AG08396 (cell line): ENCODE measurements around the gene TMA7.
"Not testable (repeated sequence)": the region's sequence is repeated elsewhere in the genome, so short reads cannot be mapped to it uniquely, and the experiment has no call there.

Experiments
- DNase-seq: peaks from one replicate; pipeline ENCODE4 v3.0.0; 2012; ENCODE audit warnings: low spot score, mixed read lengths

The TMA7 gene

GRCh38 chr3:48468329-48468731 lies 28.3 kb downstream of the TMA7 start:
- DNase-seq, result no peak

GRCh38 chr3:48469046-48469915 lies 29.2 kb downstream of the TMA7 start:
- no peak for DNase-seq

- DNase-seq, result no peak
Measured at GRCh38 chr3:48470286-48470685, 30.2 kb downstream of the TMA7 start.

- no peak for DNase-seq
Measured at GRCh38 chr3:48472673-48472922, 32.5 kb downstream of the TMA7 start.

GRCh38 chr3:48472923-48473616 lies 33.0 kb downstream of the TMA7 start:
- peak; percentile 92 for DNase-seq

GRCh38 chr3:48473617-48473952 lies 33.5 kb downstream of the TMA7 start:
- no peak for DNase-seq

GRCh38 chr3:48474031-48474430 lies 34.0 kb downstream of the TMA7 start:
- not testable (repeated sequence) for DNase-seq

GRCh38 chr3:48474619-48475018 lies 34.6 kb downstream of the TMA7 start:
- DNase-seq, result no peak

- DNase-seq, result no peak
Measured at GRCh38 chr3:48475188-48475587, 35.1 kb downstream of the TMA7 start.

GRCh38 chr3:48476426-48477053 lies 36.5 kb downstream of the TMA7 start:
- DNase-seq, result no peak

- DNase-seq, result no peak
Measured at GRCh38 chr3:48477959-48478520, 38.0 kb downstream of the TMA7 start.

GRCh38 chr3:48478626-48479555 lies 38.8 kb downstream of the TMA7 start:
- DNase-seq, result no peak

- not testable (repeated sequence) for DNase-seq
Measured at GRCh38 chr3:48480891-48481290, 40.8 kb downstream of the TMA7 start.

GRCh38 chr3:48482822-48483221 lies 42.8 kb downstream of the TMA7 start:
- not testable (repeated sequence) for DNase-seq

- DNase-seq, result no peak
Measured at GRCh38 chr3:48486952-48487351, 46.9 kb downstream of the TMA7 start.

- DNase-seq, result no peak
Measured at GRCh38 chr3:48492461-48493202, 52.6 kb downstream of the TMA7 start.

GRCh38 chr3:48493203-48493501 lies 53.1 kb downstream of the TMA7 start:
- no peak for DNase-seq
